Osteocyte (in vitro differentiated cells): Measurements from ENCODE around the gene CD226. TPM values are rescaled to one million over a fixed set of nuclear protein-coding genes. Genes with fewer than 3 reads are reported as not detected.

ENCODE experiments used
- DNase-seq: peaks from one replicate; pipeline ENCODE4 v3.0.0; 2021; ENCODE audit warnings: mixed read lengths; ENCODE audit not compliant: unreplicated experiment; ENCODE audit errors: extremely low spot score
- H3K27ac Mint-ChIP-seq: one replicate; pipeline ENCODE4 v1.8.0; 2021; ENCODE audit warnings: mild to moderate bottlenecking, mixed read lengths; ENCODE audit not compliant: unreplicated experiment
- H3K27me3 Mint-ChIP-seq: one replicate; pipeline ENCODE4 v1.8.0; 2021; ENCODE audit warnings: mixed read lengths; ENCODE audit not compliant: unreplicated experiment
- H3K36me3 Mint-ChIP-seq: one replicate; pipeline ENCODE4 v1.8.0; 2021; ENCODE audit warnings: mixed read lengths; ENCODE audit not compliant: unreplicated experiment
- H3K4me1 Mint-ChIP-seq: one replicate; pipeline ENCODE4 v1.8.0; 2021; ENCODE audit warnings: mixed read lengths; ENCODE audit not compliant: unreplicated experiment
- H3K4me3 Mint-ChIP-seq: one replicate; pipeline ENCODE4 v1.8.0; 2021; ENCODE audit warnings: mild to moderate bottlenecking, moderate library complexity, mixed read lengths; ENCODE audit not compliant: unreplicated experiment
- H3K9me3 Mint-ChIP-seq: one replicate; pipeline ENCODE4 v1.8.0; 2021; ENCODE audit warnings: mixed read lengths; ENCODE audit not compliant: unreplicated experiment
- CTCF ChIP-seq: fragments of 200-600 bp; sonication (generic); IDR thresholded peaks from 2 replicates; pipeline ENCODE4 v1.5.0; 2021; ENCODE audit warnings: antibody characterized with exemption, mild to moderate bottlenecking, moderate library complexity
- total RNA-seq: library from RNA; stranded (reverse); gene quantifications from 2 replicates; pipeline ENCODE4 v1.2.1, GENCODE V29; 2021

The CD226 gene
- total RNA-seq, 1 donor from 2014 or later, result 0.46 TPM

- H3K27me3 Mint-ChIP-seq, result no peaks in the 10 kb centered on the region
- TF ChIP-seq CTCF, result no peak
- H3K4me3 Mint-ChIP-seq, result no peak overlapping the region
- H3K36me3 Mint-ChIP-seq, result no peaks in the 10 kb centered on the region
- no peak overlapping the region for H3K27ac Mint-ChIP-seq
- no peak for DNase-seq
- H3K4me1 Mint-ChIP-seq, result peaks cover 14% of the 10 kb centered on the region
- peaks cover 9% of the 10 kb centered on the region for H3K9me3 Mint-ChIP-seq
Measured at GRCh38 chr18:69819460-69819859, 128.2 kb downstream of the CD226 start.

- Mint-ChIP-seq H3K36me3 (no peaks in the 10 kb centered on the region), H3K27me3 (no peaks in the 10 kb centered on the region), H3K4me3 (no peak overlapping the region), H3K9me3 (peaks cover 9% of the 10 kb centered on the region), H3K27ac (peak overlapping the region; percentile 84), H3K4me1 (peaks cover 14% of the 10 kb centered on the region)
- no peak for DNase-seq
- TF ChIP-seq CTCF, result no peak
Measured at GRCh38 chr18:69817335-69817940, 130.2 kb downstream of the CD226 start.

- Mint-ChIP-seq H3K36me3 (no peaks in the 10 kb centered on the region), H3K4me1 (peaks cover 14% of the 10 kb centered on the region), H3K27me3 (no peaks in the 10 kb centered on the region), H3K9me3 (peaks cover 4% of the 10 kb centered on the region), H3K27ac (no peak overlapping the region), H3K4me3 (no peak overlapping the region)
- TF ChIP-seq CTCF, result no peak
- no peak for DNase-seq
Measured at GRCh38 chr18:69814861-69815385, 132.8 kb downstream of the CD226 start.

GRCh38 chr18:69813559-69813958, 134.1 kb downstream of the CD226 start:
- Mint-ChIP-seq H3K4me1 (peaks cover 14% of the 10 kb centered on the region), H3K27ac (no peak overlapping the region), H3K27me3 (no peaks in the 10 kb centered on the region), H3K9me3 (peaks cover 6% of the 10 kb centered on the region), H3K4me3 (no peak overlapping the region), H3K36me3 (no peaks in the 10 kb centered on the region)
- TF ChIP-seq CTCF, result no peak
- DNase-seq, result no peak

GRCh38 chr18:69808399-69808798, 139.3 kb downstream of the CD226 start:
- peaks cover 6% of the 10 kb centered on the region for H3K9me3 Mint-ChIP-seq
- TF ChIP-seq CTCF, result no peak
- H3K27ac Mint-ChIP-seq, result no peak overlapping the region
- H3K4me1 Mint-ChIP-seq, result peaks cover 3% of the 10 kb centered on the region
- no peaks in the 10 kb centered on the region for H3K36me3 Mint-ChIP-seq
- no peak overlapping the region for H3K4me3 Mint-ChIP-seq
- no peaks in the 10 kb centered on the region for H3K27me3 Mint-ChIP-seq
- DNase-seq, result no peak
